T-helper 1 cell treated with Interleukin-12 subunit alpha and Interleukin-12 subunit beta and Interleukin-4 antibody, amounts not matched to agents 30 μg/mL and 1 μg/mL, for 36 hours (primary cell): ENCODE data around the gene USF3.
A peak's percentile ranks its signal among the peaks of the same experiment; 100 is the strongest.

ENCODE experiments used
- H3K27ac Mint-ChIP-seq: one replicate; pipeline ENCODE4 v1.8.0; 2021; ENCODE audit warnings: mild to moderate bottlenecking, mixed read lengths
- H3K27me3 Mint-ChIP-seq: one replicate; pipeline ENCODE4 v1.8.0; 2021; ENCODE audit warnings: low read depth, mixed read lengths
- H3K36me3 Mint-ChIP-seq: one replicate; pipeline ENCODE4 v1.8.0; 2021; ENCODE audit warnings: low read depth, mixed read lengths
- H3K4me1 Mint-ChIP-seq: one replicate; pipeline ENCODE4 v1.8.0; 2021; ENCODE audit warnings: low read depth, mixed read lengths
- H3K4me3 Mint-ChIP-seq: one replicate; pipeline ENCODE4 v1.8.0; 2021; ENCODE audit warnings: mild to moderate bottlenecking, moderate library complexity, mixed read lengths
- H3K9me3 Mint-ChIP-seq: one replicate; pipeline ENCODE4 v1.8.0; 2021; ENCODE audit warnings: mixed read lengths

Gene USF3

GRCh38 chr3:113684271-113684819 lies 12.1 kb downstream of the USF3 start:
- no peak overlapping the region for H3K4me3 Mint-ChIP-seq
- H3K9me3 Mint-ChIP-seq, result peaks cover 27% of the 10 kb centered on the region
- no peak overlapping the region for H3K27ac Mint-ChIP-seq
- peaks cover 27% of the 10 kb centered on the region for H3K36me3 Mint-ChIP-seq
- H3K27me3 Mint-ChIP-seq, result no peaks in the 10 kb centered on the region
- no peaks in the 10 kb centered on the region for H3K4me1 Mint-ChIP-seq

GRCh38 chr3:113678773-113679172 lies 17.7 kb downstream of the USF3 start:
- Mint-ChIP-seq H3K4me3 (no peak overlapping the region), H3K4me1 (no peaks in the 10 kb centered on the region), H3K9me3 (peaks cover 2% of the 10 kb centered on the region), H3K27me3 (no peaks in the 10 kb centered on the region), H3K36me3 (peaks cover 17% of the 10 kb centered on the region), H3K27ac (no peak overlapping the region)

- no peaks in the 10 kb centered on the region for H3K27me3 Mint-ChIP-seq
- peaks cover 13% of the 10 kb centered on the region for H3K36me3 Mint-ChIP-seq
- H3K4me3 Mint-ChIP-seq, result no peak overlapping the region
- H3K27ac Mint-ChIP-seq, result peak overlapping the region; percentile 17
- H3K4me1 Mint-ChIP-seq, result no peaks in the 10 kb centered on the region
- no peaks in the 10 kb centered on the region for H3K9me3 Mint-ChIP-seq
These were observed 18.7 kb downstream of the USF3 start for GRCh38 chr3:113677737-113678136.

GRCh38 chr3:113676261-113676660 lies 20.2 kb downstream of the USF3 start:
- H3K36me3 Mint-ChIP-seq, result peaks cover 13% of the 10 kb centered on the region
- H3K9me3 Mint-ChIP-seq, result no peaks in the 10 kb centered on the region
- H3K4me3 Mint-ChIP-seq, result no peak overlapping the region
- no peak overlapping the region for H3K27ac Mint-ChIP-seq
- H3K4me1 Mint-ChIP-seq, result no peaks in the 10 kb centered on the region
- H3K27me3 Mint-ChIP-seq, result no peaks in the 10 kb centered on the region

GRCh38 chr3:113673593-113673992 lies 22.8 kb downstream of the USF3 start:
- Mint-ChIP-seq H3K4me3 (no peak overlapping the region), H3K9me3 (no peaks in the 10 kb centered on the region), H3K27ac (no peak overlapping the region), H3K4me1 (no peaks in the 10 kb centered on the region), H3K27me3 (no peaks in the 10 kb centered on the region), H3K36me3 (peaks cover 17% of the 10 kb centered on the region)

- H3K36me3 Mint-ChIP-seq, result peaks cover 16% of the 10 kb centered on the region
- H3K4me1 Mint-ChIP-seq, result peaks cover 10% of the 10 kb centered on the region
- no peaks in the 10 kb centered on the region for H3K9me3 Mint-ChIP-seq
- H3K27me3 Mint-ChIP-seq, result no peaks in the 10 kb centered on the region
- no peak overlapping the region for H3K4me3 Mint-ChIP-seq
- H3K27ac Mint-ChIP-seq, result no peak overlapping the region
These were observed 28.4 kb downstream of the USF3 start for GRCh38 chr3:113668015-113668414.

GRCh38 chr3:113664523-113665094 lies 31.8 kb downstream of the USF3 start:
- H3K4me1 Mint-ChIP-seq, result peaks cover 10% of the 10 kb centered on the region
- H3K4me3 Mint-ChIP-seq, result no peak overlapping the region
- H3K27me3 Mint-ChIP-seq, result no peaks in the 10 kb centered on the region
- peaks cover 24% of the 10 kb centered on the region for H3K36me3 Mint-ChIP-seq
- H3K9me3 Mint-ChIP-seq, result no peaks in the 10 kb centered on the region
- no peak overlapping the region for H3K27ac Mint-ChIP-seq

- Mint-ChIP-seq H3K9me3 (no peaks in the 10 kb centered on the region), H3K36me3 (peaks cover 27% of the 10 kb centered on the region), H3K27ac (no peak overlapping the region), H3K4me3 (no peak overlapping the region), H3K27me3 (no peaks in the 10 kb centered on the region), H3K4me1 (peaks cover 10% of the 10 kb centered on the region)
These were observed 32.7 kb downstream of the USF3 start for GRCh38 chr3:113663761-113664160.

- peaks cover 30% of the 10 kb centered on the region for H3K36me3 Mint-ChIP-seq
These were observed 33.1 kb downstream of the USF3 start for GRCh38 chr3:113663324-113663750.

GRCh38 chr3:113662824-113663223 lies 33.6 kb downstream of the USF3 start:
- H3K4me1 Mint-ChIP-seq, result peaks cover 8% of the 10 kb centered on the region
- no peaks in the 10 kb centered on the region for H3K27me3 Mint-ChIP-seq
- no peak overlapping the region for H3K27ac Mint-ChIP-seq

More at GRCh38 chr3:113663324-113663750, 33.1 kb downstream of the USF3 start:
- Mint-ChIP-seq H3K4me1 (peaks cover 10% of the 10 kb centered on the region), H3K4me3 (no peak overlapping the region), H3K27me3 (no peaks in the 10 kb centered on the region), H3K27ac (no peak overlapping the region), H3K9me3 (no peaks in the 10 kb centered on the region)

GRCh38 chr3:113660896-113661295 lies 35.5 kb downstream of the USF3 start:
- H3K4me1 Mint-ChIP-seq, result peaks cover 3% of the 10 kb centered on the region
- no peaks in the 10 kb centered on the region for H3K9me3 Mint-ChIP-seq
- peaks cover 39% of the 10 kb centered on the region for H3K36me3 Mint-ChIP-seq
- no peaks in the 10 kb centered on the region for H3K27me3 Mint-ChIP-seq
- H3K27ac Mint-ChIP-seq, result no peak overlapping the region
- H3K4me3 Mint-ChIP-seq, result no peak overlapping the region

More at GRCh38 chr3:113662824-113663223, 33.6 kb downstream of the USF3 start:
- no peaks in the 10 kb centered on the region for H3K9me3 Mint-ChIP-seq
- H3K36me3 Mint-ChIP-seq, result peaks cover 32% of the 10 kb centered on the region
- no peak overlapping the region for H3K4me3 Mint-ChIP-seq

- no peak overlapping the region for H3K4me3 Mint-ChIP-seq
These were observed 36.0 kb downstream of the USF3 start for GRCh38 chr3:113660458-113660857.

GRCh38 chr3:113659996-113660395 lies 36.4 kb downstream of the USF3 start:
- Mint-ChIP-seq H3K4me1 (peaks cover 2% of the 10 kb centered on the region), H3K9me3 (no peaks in the 10 kb centered on the region), H3K27me3 (no peaks in the 10 kb centered on the region), H3K4me3 (no peak overlapping the region), H3K27ac (no peak overlapping the region), H3K36me3 (peaks cover 41% of the 10 kb centered on the region)

More at GRCh38 chr3:113660458-113660857, 36.0 kb downstream of the USF3 start:
- Mint-ChIP-seq H3K27me3 (no peaks in the 10 kb centered on the region), H3K27ac (no peak overlapping the region), H3K9me3 (no peaks in the 10 kb centered on the region), H3K36me3 (peaks cover 42% of the 10 kb centered on the region), H3K4me1 (peaks cover 3% of the 10 kb centered on the region)

GRCh38 chr3:113659101-113659541 lies 37.3 kb downstream of the USF3 start:
- Mint-ChIP-seq H3K9me3 (no peaks in the 10 kb centered on the region), H3K27ac (no peak overlapping the region), H3K4me1 (no peaks in the 10 kb centered on the region), H3K4me3 (no peak overlapping the region), H3K27me3 (no peaks in the 10 kb centered on the region), H3K36me3 (peaks cover 41% of the 10 kb centered on the region)

- Mint-ChIP-seq H3K9me3 (no peaks in the 10 kb centered on the region), H3K4me1 (no peaks in the 10 kb centered on the region), H3K27ac (no peak overlapping the region), H3K4me3 (no peak overlapping the region), H3K27me3 (no peaks in the 10 kb centered on the region), H3K36me3 (peaks cover 36% of the 10 kb centered on the region)
These were observed 38.3 kb downstream of the USF3 start for GRCh38 chr3:113658107-113658506.
